ENCODE measurements around the gene CACNB4.

Gene CACNB4

GRCh38 chr2:151972241-151973012 lies 126.4 kb downstream of the CACNB4 start:
- Histone ChIP-seq H3K4me1 (no peaks in the 10 kb centered on the region), H3K9me3 (no peaks in the 10 kb centered on the region), H3K27ac (no peak overlapping the region), H3K27me3 (no peaks in the 10 kb centered on the region), H3K4me3 (no peak overlapping the region), H3K36me3 (no peaks in the 10 kb centered on the region)
- TF ChIP-seq CTCF (IDR thresholded peaks at IDR 0.05) = no peak
- intact Hi-C loops (cut with DNase I; ENCODE audit: low total_unique reads) = no loop called here
- no peak for DNase-seq

GRCh38 chr2:151971301-151972051 lies 127.4 kb downstream of the CACNB4 start:
- DNase-seq = no peak
- H3K27me3 ChIP-seq = no peaks in the 10 kb centered on the region
- no peak for TF ChIP-seq CTCF (IDR thresholded peaks at IDR 0.05)
- H3K4me1 ChIP-seq = no peaks in the 10 kb centered on the region
- intact Hi-C loops (cut with DNase I; ENCODE audit: low total_unique reads) = no loop called here
- no peaks in the 10 kb centered on the region for H3K36me3 ChIP-seq
- H3K4me3 ChIP-seq = no peak overlapping the region
- H3K9me3 ChIP-seq = no peaks in the 10 kb centered on the region
- H3K27ac ChIP-seq = no peak overlapping the region

- H3K4me3 ChIP-seq = no peak overlapping the region
- H3K27me3 ChIP-seq = no peaks in the 10 kb centered on the region
- H3K9me3 ChIP-seq = no peaks in the 10 kb centered on the region
- no peak for TF ChIP-seq CTCF (IDR thresholded peaks at IDR 0.05)
- no peaks in the 10 kb centered on the region for H3K36me3 ChIP-seq
- H3K27ac ChIP-seq = no peak overlapping the region
- intact Hi-C loops (cut with DNase I; ENCODE audit: low total_unique reads) = no loop called here
- H3K4me1 ChIP-seq = no peaks in the 10 kb centered on the region
- no peak for DNase-seq
These were observed 129.9 kb downstream of the CACNB4 start for GRCh38 chr2:151968770-151969470.

GRCh38 chr2:151967829-151968722 lies 130.8 kb downstream of the CACNB4 start:
- H3K27ac ChIP-seq = no peak overlapping the region
- no peak for DNase-seq
- no peaks in the 10 kb centered on the region for H3K36me3 ChIP-seq
- H3K4me3 ChIP-seq = no peak overlapping the region
- no peak for TF ChIP-seq CTCF (IDR thresholded peaks at IDR 0.05)
- no peaks in the 10 kb centered on the region for H3K27me3 ChIP-seq
- no peaks in the 10 kb centered on the region for H3K4me1 ChIP-seq
- H3K9me3 ChIP-seq = no peaks in the 10 kb centered on the region
- intact Hi-C loops (cut with DNase I; ENCODE audit: low total_unique reads) = no loop called here

GRCh38 chr2:151965884-151966283 lies 133.0 kb downstream of the CACNB4 start:
- Histone ChIP-seq H3K4me3 (no peak overlapping the region), H3K27ac (no peak overlapping the region), H3K9me3 (no peaks in the 10 kb centered on the region), H3K36me3 (no peaks in the 10 kb centered on the region), H3K27me3 (no peaks in the 10 kb centered on the region), H3K4me1 (no peaks in the 10 kb centered on the region)
- TF ChIP-seq CTCF (IDR thresholded peaks at IDR 0.05) = no peak
- no peak for DNase-seq
- intact Hi-C loops (cut with DNase I; ENCODE audit: low total_unique reads) = no loop called here

Measured in tibial artery (tissue), 4 donors.